ENCODE data around the gene CNTN1. TPM values are rescaled to one million over a fixed set of nuclear protein-coding genes. Genes with fewer than 3 reads are reported as not detected.

CNTN1 gene
- total and polyA plus RNA-seq, 2 of the 8 experiments (the other 6 are each of a cell fraction or from before 2014, with no cell fraction given), result 7.2 to 21.8 TPM

DNA sequence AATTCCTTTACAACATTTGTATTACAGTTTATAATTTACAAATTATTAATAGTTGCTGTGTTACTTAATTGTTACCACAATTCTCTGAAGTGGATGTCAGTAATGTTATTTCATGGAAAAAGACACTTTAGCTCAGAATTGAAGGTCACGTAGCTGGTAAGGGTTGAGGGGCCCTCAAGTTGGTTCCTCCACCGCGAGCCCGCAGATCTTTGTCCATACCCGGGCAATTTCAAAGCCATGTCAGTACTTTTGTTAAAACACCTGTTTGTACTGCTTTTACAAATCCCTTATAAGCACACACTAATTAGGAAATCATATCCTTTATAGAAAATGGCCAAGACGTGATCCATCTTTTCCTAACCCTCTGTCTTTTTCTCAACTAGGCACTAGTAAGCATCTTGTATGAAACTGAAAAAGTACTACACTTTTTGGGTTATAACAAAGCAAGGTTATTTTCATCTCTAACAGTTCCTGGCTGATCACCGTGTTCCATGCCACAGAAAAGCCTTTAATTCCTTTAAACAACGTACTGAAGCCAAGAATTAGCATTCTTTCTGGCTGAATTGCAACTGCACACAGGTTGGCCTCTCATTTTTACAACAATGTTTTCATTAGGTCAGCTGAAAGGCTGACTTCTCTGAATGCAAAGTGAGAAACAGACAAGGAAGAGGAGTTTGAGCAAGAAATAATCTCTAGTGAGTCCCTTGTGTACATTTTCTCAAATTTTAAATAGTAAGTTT is 76.1 kb downstream of the CNTN1 start:
- POLR2A ChIA-PET (ENCODE audit: partially characterized antibody), result no interaction called here
- Histone ChIP-seq H2BK20ac (ENCODE audit: low read length) (no peak overlapping the region), H2BK12ac (ENCODE audit: low read depth, low read length) (no peak overlapping the region), H3K14ac (ENCODE audit: insufficient read length) (no peak overlapping the region), H3K79me2 (ENCODE audit: control insufficient read depth in 1 of 2, insufficient read depth in 2 of 2, low read length in 2 of 2) (no peaks in the 10 kb centered on the region), H2AFZ (ENCODE audit: low read length) (no peak overlapping the region), H2BK15ac (ENCODE audit: low read length) (no peak overlapping the region), H4K91ac (replicated peaks; ENCODE audit: insufficient read length, low read length) (no peak overlapping the region), H3K27me3 (replicated peaks in 1 of 4; ENCODE audit: control insufficient read depth in 3 of 4, extremely low read depth in 1 of 4, insufficient read depth in 3 of 4, low read length in 3 of 4) (no peaks in the 10 kb centered on the region), H3K4me2 (ENCODE audit: insufficient read depth in 1 of 2, low read depth in 2 of 2, low read length in 2 of 2) (no peak overlapping the region), H2BK5ac (ENCODE audit: low read depth, low read length) (no peak overlapping the region), H3K23ac (ENCODE audit: insufficient read length) (no peak overlapping the region), H2AK5ac (ENCODE audit: low read depth, low read length) (no peak overlapping the region), H3K9ac (replicated peaks in 1 of 4; ENCODE audit: extremely low read depth in 1 of 4, low read depth in 3 of 4, low read length in 3 of 4) (no peak overlapping the region), H3K79me1 (ENCODE audit: low read depth, low read length) (no peaks in the 10 kb centered on the region), H3K56ac (replicated peaks; ENCODE audit: insufficient read length, low read depth, low read length) (no peak overlapping the region), H3K27ac (ENCODE audit: low read depth, low read length) (no peak overlapping the region; the same call in 1 of the 2 replicates), H3K36me3 (ENCODE audit: control insufficient read depth in 2 of 4, insufficient read depth in 4 of 4, low read length in 3 of 4) (no peaks in the 10 kb centered on the region), H3K4ac (replicated peaks; ENCODE audit: insufficient read length, low read depth, low read length) (no peak overlapping the region), H4K5ac (ENCODE audit: insufficient read length, low read depth, low read length) (no peak overlapping the region), H3K18ac (ENCODE audit: extremely low read depth, low read length) (no peak overlapping the region), H3K4me3 (ENCODE audit: extremely low read depth in 1 of 4, insufficient read depth in 2 of 4, low read depth in 3 of 4, low read length in 4 of 4) (no peak overlapping the region), H3K9me3 (ENCODE audit: insufficient read depth in 2 of 2, low read depth in 1 of 2, low read length in 1 of 2) (no peaks in the 10 kb centered on the region), H3K4me1 (replicated peaks in 1 of 4; ENCODE audit: control insufficient read depth in 3 of 4, insufficient read depth in 4 of 4, low read length in 3 of 4) (no peaks in the 10 kb centered on the region; a peak in 1 of 7 replicates), H3K23me2 (ENCODE audit: low read depth, low read length) (no peaks in the 10 kb centered on the region), H4K8ac (ENCODE audit: extremely low read depth, insufficient read depth, low read length) (no peak overlapping the region), H2BK120ac (replicated peaks; ENCODE audit: low read depth, low read length) (no peak overlapping the region), H4K20me1 (replicated peaks in 1 of 2; ENCODE audit: control insufficient read depth in 1 of 2, insufficient read depth in 2 of 2, low read length in 2 of 2) (no peaks in the 10 kb centered on the region)
- WGBS, 2 experiments (ENCODE audit: extremely low coverage in 1 of 2, insufficient coverage in 1 of 2, insufficient read length in 1 of 2, insufficient replicate concordance in 2 of 2, low coverage in 1 of 2, low lambda C conversion rate in 2 of 2, missing lambda C conversion rate in 1 of 2), result 91% methylated on average over 8 of the region's 8 CpGs; no CpG with 5 or more reads in 1 of the 2 experiments
- DNase-seq (ENCODE audit: low read depth in 1 of 2, low spot score in 2 of 2) (no peak), FAIRE-seq (no peak)
- CTCF ChIA-PET (ENCODE audit: partially characterized antibody), result interaction anchor here (0.6 kb wide), 1 partner anchor 384 kb away, joined by 3 read pairs; no protein-coding TSS in a partner anchor
- TF ChIP-seq CBX5 (IDR thresholded peaks at IDR 0.05; ENCODE audit: low read depth, low read length) (no peak), SUZ12 (IDR thresholded peaks at IDR 0.05; ENCODE audit: low read length) (no peak), POLR2A (IDR thresholded peaks at IDR 0.05; ENCODE audit: control extremely low read depth in 1 of 2, low read depth in 2 of 2, low read length in 2 of 2) (no peak), JUN (IDR thresholded peaks at IDR 0.05; ENCODE audit: low read depth, low read length) (no peak), TEAD4 (IDR thresholded peaks at IDR 0.05; ENCODE audit: low read depth, low read length) (no peak), SIX5 (IDR thresholded peaks at IDR 0.05; ENCODE audit: low read depth, low read length) (no peak)

Measured in H1 (cell line).